Measurements from ENCODE around the gene TUSC2.
A peak's percentile ranks its signal among the peaks of the same experiment; 100 is the strongest.

The TUSC2 gene

DNA sequence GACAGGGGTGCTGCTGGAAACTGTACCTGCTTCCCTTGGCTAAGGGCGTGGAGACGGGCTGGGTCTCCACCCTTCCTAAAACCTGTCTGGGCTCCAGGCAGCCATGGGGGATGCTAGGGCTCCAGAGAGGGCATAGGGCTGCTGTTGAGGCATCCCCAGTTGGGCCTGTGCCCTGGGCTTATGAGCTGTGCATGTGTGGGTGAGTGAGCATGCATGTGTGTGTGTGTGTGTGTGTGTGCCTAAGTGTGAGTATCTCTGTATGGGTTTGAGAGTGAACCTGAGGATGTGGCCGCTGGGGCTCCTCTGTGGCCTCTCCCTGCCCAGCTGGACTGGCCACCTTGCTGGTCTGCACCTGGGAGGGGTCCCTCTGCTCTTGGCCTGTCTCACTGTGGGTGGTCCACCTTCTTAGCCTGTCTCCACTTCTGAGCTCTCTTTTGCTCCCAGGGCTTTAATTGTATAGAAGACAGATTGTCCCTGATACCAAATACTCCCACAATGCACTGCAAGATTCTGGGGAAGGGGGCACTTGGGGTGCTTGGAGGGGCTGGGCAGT is 43.2 kb upstream of the TUSC2 start:
- H3K9me3 Mint-ChIP-seq: no peaks in the 10 kb centered on the region
- H3K27ac Mint-ChIP-seq: no peak overlapping the region
- H3K36me3 Mint-ChIP-seq (ENCODE audit: low read depth): no peaks in the 10 kb centered on the region
- no peak for DNase-seq
- H3K4me1 Mint-ChIP-seq: peaks cover 54% of the 10 kb centered on the region
- peaks cover 10% of the 10 kb centered on the region for H3K27me3 Mint-ChIP-seq (ENCODE audit: low read depth, poor library complexity)
- H3K4me3 Mint-ChIP-seq: no peak overlapping the region
- TF ChIP-seq, protein P1, sequence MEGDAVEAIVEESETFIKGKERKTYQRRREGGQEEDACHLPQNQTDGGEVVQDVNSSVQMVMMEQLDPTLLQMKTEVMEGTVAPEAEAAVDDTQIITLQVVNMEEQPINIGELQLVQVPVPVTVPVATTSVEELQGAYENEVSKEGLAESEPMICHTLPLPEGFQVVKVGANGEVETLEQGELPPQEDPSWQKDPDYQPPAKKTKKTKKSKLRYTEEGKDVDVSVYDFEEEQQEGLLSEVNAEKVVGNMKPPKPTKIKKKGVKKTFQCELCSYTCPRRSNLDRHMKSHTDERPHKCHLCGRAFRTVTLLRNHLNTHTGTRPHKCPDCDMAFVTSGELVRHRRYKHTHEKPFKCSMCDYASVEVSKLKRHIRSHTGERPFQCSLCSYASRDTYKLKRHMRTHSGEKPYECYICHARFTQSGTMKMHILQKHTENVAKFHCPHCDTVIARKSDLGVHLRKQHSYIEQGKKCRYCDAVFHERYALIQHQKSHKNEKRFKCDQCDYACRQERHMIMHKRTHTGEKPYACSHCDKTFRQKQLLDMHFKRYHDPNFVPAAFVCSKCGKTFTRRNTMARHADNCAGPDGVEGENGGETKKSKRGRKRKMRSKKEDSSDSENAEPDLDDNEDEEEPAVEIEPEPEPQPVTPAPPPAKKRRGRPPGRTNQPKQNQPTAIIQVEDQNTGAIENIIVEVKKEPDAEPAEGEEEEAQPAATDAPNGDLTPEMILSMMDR (IDR thresholded peaks at IDR 0.05): no peak

DNA sequence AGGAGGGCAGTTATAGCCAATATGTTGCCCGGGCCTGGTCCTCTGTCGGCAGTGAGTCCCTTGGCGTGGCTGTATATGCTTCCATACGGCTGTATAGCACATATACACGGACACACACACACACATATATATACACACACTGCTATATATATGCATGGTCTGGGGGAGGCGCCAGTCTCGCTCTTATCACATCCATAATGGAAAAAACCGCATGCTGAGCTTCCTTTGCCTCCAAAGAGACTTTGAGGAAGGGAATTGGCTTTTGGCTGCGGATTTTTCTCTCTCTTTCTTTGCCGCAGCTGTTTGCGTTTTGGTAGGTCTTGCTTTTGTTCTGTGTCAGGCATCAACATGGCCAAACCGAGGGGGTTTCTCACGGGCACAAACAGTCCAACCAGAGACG is 42.6 kb upstream of the TUSC2 start:
- Mint-ChIP-seq H3K4me3 (no peak overlapping the region), H3K27ac (no peak overlapping the region), H3K27me3 (ENCODE audit: low read depth, poor library complexity) (peaks cover 15% of the 10 kb centered on the region), H3K36me3 (ENCODE audit: low read depth) (no peaks in the 10 kb centered on the region), H3K9me3 (no peaks in the 10 kb centered on the region), H3K4me1 (peaks cover 50% of the 10 kb centered on the region)
- no peak for DNase-seq
- TF ChIP-seq, protein P1 (IDR thresholded peaks at IDR 0.05): no peak

DNA sequence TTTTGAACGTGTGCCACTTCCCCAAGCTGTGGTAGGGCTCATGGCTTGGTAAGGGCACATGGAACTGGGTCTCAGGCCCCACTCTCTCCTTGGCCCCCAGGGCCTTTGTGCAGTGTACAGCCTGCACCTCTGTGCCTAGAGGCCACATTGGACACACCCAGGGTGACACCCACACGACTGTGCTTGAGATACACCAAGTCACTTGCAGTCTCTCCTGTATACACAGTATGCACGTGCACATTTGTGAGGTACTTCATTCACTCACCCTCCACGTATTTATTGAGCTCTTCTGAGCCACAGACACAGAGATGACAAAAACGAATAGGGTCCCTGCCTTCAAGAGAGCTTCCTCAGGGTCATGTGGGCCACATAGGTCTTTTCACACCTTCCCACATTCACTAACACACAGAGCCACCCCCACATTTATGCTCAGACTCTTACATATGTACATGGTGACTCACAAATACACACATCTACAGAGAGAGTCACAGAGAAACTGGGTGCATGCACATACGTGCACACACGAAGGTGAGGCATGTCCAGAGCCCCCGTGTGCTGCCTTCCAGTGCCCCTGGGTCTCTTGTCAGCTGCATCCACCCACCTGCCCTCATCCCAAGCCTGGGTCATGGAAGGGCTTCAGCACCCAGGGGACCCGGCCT is 41.1 kb upstream of the TUSC2 start:
- TF ChIP-seq, protein P1 (IDR thresholded peaks at IDR 0.05): no peak
- Mint-ChIP-seq H3K27ac (peak overlapping the region; percentile 57), H3K4me3 (no peak overlapping the region), H3K27me3 (ENCODE audit: low read depth, poor library complexity) (peaks cover 20% of the 10 kb centered on the region), H3K9me3 (no peaks in the 10 kb centered on the region), H3K36me3 (ENCODE audit: low read depth) (no peaks in the 10 kb centered on the region), H3K4me1 (peaks cover 38% of the 10 kb centered on the region)
- DNase-seq: no peak

DNA sequence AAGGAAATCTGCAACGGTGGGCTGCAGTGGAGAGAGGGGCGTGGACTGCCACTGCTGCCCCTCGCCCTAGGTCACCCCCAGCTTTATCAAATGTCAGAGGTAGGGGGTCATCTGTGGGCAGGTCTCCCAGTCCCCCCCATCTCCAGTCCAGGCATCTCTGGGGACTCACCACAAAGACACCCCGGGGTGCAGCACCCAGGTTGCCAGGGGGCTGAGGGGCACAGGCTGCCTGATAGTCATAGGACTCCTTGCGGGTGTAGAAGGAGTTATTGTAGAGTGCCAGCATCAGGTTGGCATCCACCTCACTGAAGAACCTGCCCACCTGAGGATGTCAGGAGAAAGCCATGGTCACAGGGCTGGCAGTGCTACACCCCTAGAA is 37.8 kb upstream of the TUSC2 start:
- no peak overlapping the region for H3K27ac Mint-ChIP-seq
- H3K4me3 Mint-ChIP-seq: peak overlapping the region; percentile 80
- no peaks in the 10 kb centered on the region for H3K36me3 Mint-ChIP-seq (ENCODE audit: low read depth)
- H3K4me1 Mint-ChIP-seq: peaks cover 15% of the 10 kb centered on the region
- peaks cover 29% of the 10 kb centered on the region for H3K27me3 Mint-ChIP-seq (ENCODE audit: low read depth, poor library complexity)
- no peak for DNase-seq
- no peaks in the 10 kb centered on the region for H3K9me3 Mint-ChIP-seq
- TF ChIP-seq, protein P1 (IDR thresholded peaks at IDR 0.05): no peak

DNA sequence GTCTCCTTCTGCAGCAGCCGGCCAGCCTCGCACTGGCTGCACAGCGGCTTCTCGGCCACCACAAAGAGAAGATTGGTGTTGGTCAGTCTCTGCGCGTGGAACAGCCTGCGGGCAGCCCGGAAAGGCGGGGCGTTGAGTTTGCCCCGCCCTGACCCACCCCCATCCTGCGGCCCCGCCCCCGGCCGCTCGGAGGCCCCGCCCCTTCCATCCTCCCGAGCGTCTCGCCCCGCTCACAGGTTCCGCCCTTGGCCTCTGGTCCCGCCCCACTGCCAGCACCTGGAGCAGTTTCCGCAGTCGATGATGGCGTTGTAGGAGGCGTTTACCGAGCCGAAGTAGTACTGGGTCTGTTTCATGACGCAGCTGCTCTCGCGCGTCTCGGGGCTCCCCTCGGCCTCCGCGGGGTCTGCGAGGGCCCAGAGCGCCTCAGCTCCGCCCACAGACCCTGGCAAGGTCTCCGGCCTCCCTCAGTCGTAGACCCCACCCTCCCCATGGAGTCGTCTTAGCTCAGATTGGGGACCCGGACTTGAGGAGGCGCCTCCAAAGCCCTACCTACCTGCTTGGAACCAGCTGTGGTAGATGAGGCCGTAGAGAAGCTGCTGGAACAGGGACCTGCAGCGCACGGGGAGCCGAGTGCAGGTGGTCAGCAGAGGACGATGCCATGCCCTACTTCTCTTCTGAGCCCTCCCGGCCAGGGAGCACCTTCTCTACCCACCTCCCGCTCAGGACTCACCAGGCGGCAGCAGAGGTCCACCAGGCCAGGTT is 37.2 kb upstream of the TUSC2 start:
- TF ChIP-seq, protein P1 (IDR thresholded peaks at IDR 0.05): no peak
- DNase-seq: peak; percentile 92
- no peaks in the 10 kb centered on the region for H3K36me3 Mint-ChIP-seq (ENCODE audit: low read depth)
- H3K4me3 Mint-ChIP-seq: peak overlapping the region; percentile 80
- peaks cover 11% of the 10 kb centered on the region for H3K4me1 Mint-ChIP-seq
- peaks cover 27% of the 10 kb centered on the region for H3K27me3 Mint-ChIP-seq (ENCODE audit: low read depth, poor library complexity)
- H3K9me3 Mint-ChIP-seq: no peaks in the 10 kb centered on the region
- no peak overlapping the region for H3K27ac Mint-ChIP-seq
